IMR-90 (cell line): ENCODE measurements around the gene PLA2G12A. TPM values are rescaled to one million over a fixed set of nuclear protein-coding genes. Genes with fewer than 3 reads are reported as not detected.

Experiments
- ATAC-seq: fragments of 200-7000 bp; cut with Tn5 transposase; 2 replicates; pipeline ENCODE4 v1.9.1; 2020; ENCODE audit warnings: low read depth, mild to moderate bottlenecking, moderate library complexity
- BruUV-seq: library from RNA; stranded (reverse); fragments of 400-500 nt; replicated peaks from 2 replicates; lab custom pipeline; 2021; lab: Mats Ljungman, UMichigan
- CTCF ChIA-PET: fragments of 300-600 bp; formaldehyde crosslinking; extraction: SDS; loops from one replicate; lab custom pipeline; 2021; ENCODE audit warnings: antibody characterized with exemption; lab: Yijun Ruan, JAX
- POLR2A ChIA-PET: fragments of 300-600 bp; sonication (Branson Sonifier 250); formaldehyde crosslinking; loops from one replicate; lab custom pipeline; 2022; ENCODE audit warnings: antibody characterized with exemption; ENCODE audit not compliant: unreplicated experiment; lab: Charles Lee
- DNase-seq: peaks from one replicate; pipeline ENCODE4 v3.0.0; 2013
- H2AFZ ChIP-seq: replicated peaks from 2 replicates; pipeline ENCODE3; 2013; ENCODE audit warnings: low read length, mild to moderate bottlenecking; ENCODE audit not compliant: poor library complexity
- H2AK5ac ChIP-seq: 2 replicates; pipeline ENCODE4 v1.6.1; 2013; ENCODE audit warnings: low read depth, low read length, inconsistent platforms
- H2AK9ac ChIP-seq: replicated peaks from 2 replicates; pipeline ENCODE3; 2013; ENCODE audit warnings: mild to moderate bottlenecking, low read depth, low read length, moderate library complexity; ENCODE audit not compliant: poor library complexity
- H2BK120ac ChIP-seq: 2 replicates; pipeline ENCODE4 v1.6.1; 2013; ENCODE audit warnings: low read depth, low read length, inconsistent platforms
- H2BK15ac ChIP-seq: 3 replicates; pipeline ENCODE4 v1.6.1; 2013; ENCODE audit warnings: low read depth, low read length, inconsistent platforms
- H2BK20ac ChIP-seq: 2 replicates; pipeline ENCODE4 v1.6.1; 2013; ENCODE audit warnings: low read depth, mild to moderate bottlenecking, inconsistent platforms, low read length, moderate library complexity
- H2BK5ac ChIP-seq: 2 replicates; pipeline ENCODE4 v1.6.1; 2013; ENCODE audit warnings: mild to moderate bottlenecking, low read depth, low read length, inconsistent platforms; ENCODE audit not compliant: poor library complexity, severe bottlenecking
- H3K14ac ChIP-seq: replicated peaks from 2 replicates; pipeline ENCODE4 v1.6.1; 2013; ENCODE audit warnings: low read depth, low read length, inconsistent platforms
- H3K18ac ChIP-seq: 2 replicates; pipeline ENCODE4 v1.6.1; 2013; ENCODE audit warnings: low read depth, low read length, control low read depth
- H3K23ac ChIP-seq: 2 replicates; pipeline ENCODE4 v1.6.1; 2013; ENCODE audit warnings: low read depth, low read length, inconsistent platforms
- H3K27ac ChIP-seq: 2 replicates; pipeline ENCODE4 v1.5.1; 2013; ENCODE audit warnings: mild to moderate bottlenecking, control low read depth, low read length; ENCODE audit not compliant: insufficient read depth
- H3K27me3 ChIP-seq: 2 replicates; pipeline ENCODE4 v1.6.1; 2013; ENCODE audit warnings: low read length; ENCODE audit not compliant: control insufficient read depth, insufficient read depth
- H3K36me3 ChIP-seq: 2 replicates; pipeline ENCODE4 v1.6.1; 2013; ENCODE audit warnings: low read length, mixed read lengths; ENCODE audit not compliant: control insufficient read depth, insufficient read depth
- H3K4ac ChIP-seq: 2 replicates; pipeline ENCODE4 v1.6.1; 2013; ENCODE audit warnings: low read depth, low read length, inconsistent platforms
- H3K4me1 ChIP-seq: 2 replicates; pipeline ENCODE4 v1.6.1; 2013; ENCODE audit warnings: low read length, mixed read lengths; ENCODE audit not compliant: control insufficient read depth, insufficient read depth
- H3K4me2 ChIP-seq: 2 replicates; pipeline ENCODE4 v1.6.1; 2013; ENCODE audit warnings: low read depth, mild to moderate bottlenecking, control low read depth, low read length, moderate library complexity
- H3K4me3 ChIP-seq: 2 replicates; pipeline ENCODE4 v1.5.1; 2013; ENCODE audit warnings: low read depth, mild to moderate bottlenecking, control low read depth, low read length, moderate library complexity; ENCODE audit not compliant: insufficient read depth
- H3K56ac ChIP-seq: 2 replicates; pipeline ENCODE4 v1.6.1; 2013; ENCODE audit warnings: low read length, inconsistent platforms; ENCODE audit not compliant: insufficient read depth; ENCODE audit errors: extremely low read depth
- H3K79me1 ChIP-seq, 2 experiments: 2 replicates each; pipeline ENCODE4 v1.6.1; 2013; ENCODE audit warnings: low read length in 2 of 2, inconsistent platforms in 1 of 2, low read depth in 1 of 2
- H3K9ac ChIP-seq: 2 replicates; pipeline ENCODE4 v1.6.1; 2013; ENCODE audit warnings: low read depth, low read length, control low read depth
- H3K9me1 ChIP-seq: 2 replicates; pipeline ENCODE4 v1.6.1; 2013; ENCODE audit warnings: low read length, inconsistent platforms; ENCODE audit not compliant: insufficient read depth
- H3K9me3 ChIP-seq: 2 replicates; pipeline ENCODE4 v1.6.1; 2013; ENCODE audit warnings: low read length; ENCODE audit not compliant: control insufficient read depth, insufficient read depth
- H4K20me1 ChIP-seq: 2 replicates; pipeline ENCODE4 v1.6.1; 2013; ENCODE audit warnings: low read length, inconsistent platforms; ENCODE audit not compliant: insufficient read depth
- H4K5ac ChIP-seq: 2 replicates; pipeline ENCODE4 v1.6.1; 2013; ENCODE audit warnings: mild to moderate bottlenecking, low read depth, low read length, control low read depth
- H4K8ac ChIP-seq, 2 experiments: 2 replicates each; pipeline ENCODE4 v1.6.1; 2013; ENCODE audit warnings: low read depth in 2 of 2, low read length in 2 of 2, control low read depth in 1 of 2, inconsistent platforms in 1 of 2
- H4K91ac ChIP-seq: 2 replicates; pipeline ENCODE4 v1.6.1; 2013; ENCODE audit warnings: low read depth, low read length, inconsistent platforms; ENCODE audit not compliant: insufficient read depth
- FOS ChIP-seq: fragments of 150-350 bp; IDR thresholded peaks from 2 replicates; pipeline ENCODE4 v1.6.1; 2016; ENCODE audit warnings: low read depth, low read length
- MAFK ChIP-seq: IDR thresholded peaks from 2 replicates; pipeline ENCODE4 v1.6.1; 2012; ENCODE audit warnings: low read depth, low read length, improper control_type of control experiment
- WGBS, 2 experiments: methylation state at CpG; one replicate each; pipeline versions ENCODE4 v1.1.5 to v1.1.7; 2013; ENCODE audit warnings: missing lambda C conversion rate in 2 of 2; ENCODE audit not compliant: insufficient read length in 1 of 2; ENCODE audit errors: extremely low coverage in 2 of 2; 5-methylcytosine and 5-hydroxymethylcytosine counted together
- dilution Hi-C: fragments of 300-500 bp; cut with HindIII; formaldehyde crosslinking; loops from one replicate; pipeline ENCODE4 v1.14.3; 2018; ENCODE audit warnings: low sequenced_read_pairs; ENCODE audit not compliant: unreplicated experiment
- in situ Hi-C: fragments of 300-500 bp; cut with MboI; formaldehyde crosslinking; loops from 3 replicates; pipeline ENCODE4 v1.14.3; 2019; ENCODE audit warnings: low sequenced_read_pairs, inconsistent platforms, mixed read lengths
- intact Hi-C: fragments of 100-400 bp; cut with micrococcal nuclease; formaldehyde crosslinking; loops from 2 replicates; pipeline ENCODE4 v1.10.0; 2022
- polyA plus RNA-seq, 3 experiments: library from polyadenylated mRNA; depleted of rRNA; stranded (reverse); fragments of >200 nt; gene quantifications; 2 replicates each; pipeline ENCODE4 v1.2.3, GENCODE V29; 2012; ENCODE audit warnings: low replicate concordance in 1 of 3
- total RNA-seq: library from RNA; depleted of rRNA; stranded (reverse); fragments of >200 nt; gene quantifications from 2 replicates; pipeline ENCODE4 v1.2.3, GENCODE V29; 2012

Gene PLA2G12A
- total and polyA plus RNA-seq, 2 of the 4 experiments (the other 2 are of a cell fraction), result 10.3 to 17.4 TPM

- TF ChIP-seq MAFK (peak; percentile 66), FOS (no peak)
- ChIA-PET POLR2A (no interaction called here), CTCF (no interaction called here)
- Histone ChIP-seq H4K5ac (no peak overlapping the region), H4K91ac (no peak overlapping the region), H3K9ac (no peak overlapping the region), H2AK9ac (no peak overlapping the region), H3K4me3 (no peak overlapping the region), H2AK5ac (no peak overlapping the region), H3K27ac (no peak overlapping the region), H2BK20ac (no peak overlapping the region), H3K9me1 (no peaks in the 10 kb centered on the region), H4K20me1 (no peaks in the 10 kb centered on the region), H3K27me3 (no peaks in the 10 kb centered on the region), H3K4ac (no peak overlapping the region), H2BK5ac (no peak overlapping the region), H2AFZ (no peak overlapping the region), H3K79me1 (peaks cover 14 to 16% of the 10 kb centered on the region in 2 experiments), H4K8ac (no peak overlapping the region), H3K9me3 (peaks cover 2% of the 10 kb centered on the region; the same call in 1 of the 2 replicates), H3K23ac (no peak overlapping the region), H3K4me1 (0 out of 2 replicates have a peak, but pooled peaks cover 3% of the 10 kb centered on the region), H2BK15ac (no peak overlapping the region), H2BK120ac (no peak overlapping the region), H3K4me2 (no peak overlapping the region), H3K14ac (no peak overlapping the region), H3K56ac (no peak overlapping the region), H3K18ac (no peak overlapping the region), H3K36me3 (no peaks in the 10 kb centered on the region)
- DNase-seq, result no peak
- dilution Hi-C loops, result no loop called here
- no TSS peak for BruUV-seq
- no peak for ATAC-seq
- no CpG with 5 or more reads among the region's 4 CpGs for WGBS, 2 experiments
- intact Hi-C loops, result no loop called here
- in situ Hi-C loops, result loop anchor here (10.0 kb wide), 1 partner anchor 285 kb away; the partner anchor contains the start of gene SEC24B
Observed at GRCh38 chr4:109719604-109720003, 10.3 kb downstream of the PLA2G12A start.
